Fibroblast of mammary gland (primary cell): ENCODE results near the gene FAM229B.
A peak's percentile ranks its signal among the peaks of the same experiment; 100 is the strongest.

Experiments
- DNase-seq: peaks from one replicate; pipeline ENCODE4 v3.0.0-alpha.2; 2010; ENCODE audit warnings: low read depth
- H3K4me3 ChIP-seq: 2 replicates; pipeline ENCODE4 v1.5.1; 2011; ENCODE audit warnings: low read depth, mild to moderate bottlenecking, low read length, moderate library complexity; ENCODE audit not compliant: control insufficient read depth
- CTCF ChIP-seq: conservative IDR thresholded peaks from 2 replicates; pipeline ENCODE4 v1.5.1; 2011; ENCODE audit warnings: low read depth, low read length, inconsistent platforms; ENCODE audit not compliant: control insufficient read depth, insufficient read depth

Gene FAM229B

GRCh38 chr6:112148103-112148502 is 60.7 kb downstream of the FAM229B start:
- DNase-seq: no peak
- no peak for TF ChIP-seq CTCF
- no peak overlapping the region for H3K4me3 ChIP-seq

GRCh38 chr6:112149236-112149635 is 61.8 kb downstream of the FAM229B start:
- no peak for DNase-seq
- H3K4me3 ChIP-seq: no peak overlapping the region
- TF ChIP-seq CTCF: no peak

- no peak for TF ChIP-seq CTCF
- peak; percentile 76 for DNase-seq
These were observed 62.4 kb downstream of the FAM229B start for GRCh38 chr6:112149719-112150263.

GRCh38 chr6:112150363-112150762 is 63.0 kb downstream of the FAM229B start:
- TF ChIP-seq CTCF: peak; percentile 5
- H3K4me3 ChIP-seq: no peak overlapping the region
- DNase-seq: peak; percentile 51

More at GRCh38 chr6:112149719-112150263, 62.4 kb downstream of the FAM229B start:
- no peak overlapping the region for H3K4me3 ChIP-seq
